Putamen (tissue), 1 donor: ENCODE data around the gene DNMBP.
"Not testable (repeated sequence)": the region's sequence is repeated elsewhere in the genome, so short reads cannot be mapped to it uniquely, and the experiment has no call there.

ENCODE experiments used
- DNase-seq: peaks from one replicate; pipeline ENCODE4 v3.0.0-alpha.2; 2016; ENCODE audit warnings: low spot score

DNMBP gene

GRCh38 chr10:100020142-100020885 is 10.6 kb upstream of the DNMBP start:
- no peak for DNase-seq

GRCh38 chr10:100019787-100020141 is 10.0 kb upstream of the DNMBP start:
- no peak for DNase-seq

- DNase-seq = no peak
These were observed 4.5 kb upstream of the DNMBP start for GRCh38 chr10:100014071-100014762.

- no peak for DNase-seq
These were observed 3.9 kb upstream of the DNMBP start for GRCh38 chr10:100013621-100014020.

- not testable (repeated sequence) for DNase-seq
These were observed 2.2 kb upstream of the DNMBP start for GRCh38 chr10:100011906-100012305.

- peak; percentile 36 for DNase-seq
These were observed 409 bp downstream of the DNMBP start for GRCh38 chr10:100009283-100009792.

- no peak for DNase-seq
These were observed 952 bp downstream of the DNMBP start for GRCh38 chr10:100008708-100009282.

GRCh38 chr10:100008142-100008522 is 1.6 kb downstream of the DNMBP start:
- DNase-seq = no peak

GRCh38 chr10:100007231-100008141 is 2.3 kb downstream of the DNMBP start:
- no peak for DNase-seq

GRCh38 chr10:100006243-100006886 is 3.4 kb downstream of the DNMBP start:
- DNase-seq = no peak

GRCh38 chr10:100004805-100005510 is 4.8 kb downstream of the DNMBP start:
- DNase-seq = no peak

GRCh38 chr10:100000109-100000644 is 9.6 kb downstream of the DNMBP start:
- DNase-seq = no peak

GRCh38 chr10:99999319-100000108 is 10.2 kb downstream of the DNMBP start:
- no peak for DNase-seq

GRCh38 chr10:99998889-99999288 is 10.9 kb downstream of the DNMBP start:
- DNase-seq = no peak

GRCh38 chr10:99996671-99997648 is 12.8 kb downstream of the DNMBP start:
- DNase-seq = no peak

- no peak for DNase-seq
These were observed 14.0 kb downstream of the DNMBP start for GRCh38 chr10:99995713-99996112.

GRCh38 chr10:99995269-99995668 is 14.5 kb downstream of the DNMBP start:
- no peak for DNase-seq

GRCh38 chr10:99994801-99995200 is 14.9 kb downstream of the DNMBP start:
- no peak for DNase-seq
